HG03469 (cell line): Measurements from ENCODE around the gene F2.
"Not testable (repeated sequence)": the region's sequence is repeated elsewhere in the genome, so short reads cannot be mapped to it uniquely, and the experiment has no call there.

Experiments used
- ATAC-seq: cut with Tn5 transposase; IDR thresholded peaks from one replicate; pipeline ENCODE4 v1.9.1; 2021; ENCODE audit warnings: mild to moderate bottlenecking, moderate library complexity, moderate number of reproducible peaks; ENCODE audit not compliant: unreplicated experiment

F2 gene

DNA sequence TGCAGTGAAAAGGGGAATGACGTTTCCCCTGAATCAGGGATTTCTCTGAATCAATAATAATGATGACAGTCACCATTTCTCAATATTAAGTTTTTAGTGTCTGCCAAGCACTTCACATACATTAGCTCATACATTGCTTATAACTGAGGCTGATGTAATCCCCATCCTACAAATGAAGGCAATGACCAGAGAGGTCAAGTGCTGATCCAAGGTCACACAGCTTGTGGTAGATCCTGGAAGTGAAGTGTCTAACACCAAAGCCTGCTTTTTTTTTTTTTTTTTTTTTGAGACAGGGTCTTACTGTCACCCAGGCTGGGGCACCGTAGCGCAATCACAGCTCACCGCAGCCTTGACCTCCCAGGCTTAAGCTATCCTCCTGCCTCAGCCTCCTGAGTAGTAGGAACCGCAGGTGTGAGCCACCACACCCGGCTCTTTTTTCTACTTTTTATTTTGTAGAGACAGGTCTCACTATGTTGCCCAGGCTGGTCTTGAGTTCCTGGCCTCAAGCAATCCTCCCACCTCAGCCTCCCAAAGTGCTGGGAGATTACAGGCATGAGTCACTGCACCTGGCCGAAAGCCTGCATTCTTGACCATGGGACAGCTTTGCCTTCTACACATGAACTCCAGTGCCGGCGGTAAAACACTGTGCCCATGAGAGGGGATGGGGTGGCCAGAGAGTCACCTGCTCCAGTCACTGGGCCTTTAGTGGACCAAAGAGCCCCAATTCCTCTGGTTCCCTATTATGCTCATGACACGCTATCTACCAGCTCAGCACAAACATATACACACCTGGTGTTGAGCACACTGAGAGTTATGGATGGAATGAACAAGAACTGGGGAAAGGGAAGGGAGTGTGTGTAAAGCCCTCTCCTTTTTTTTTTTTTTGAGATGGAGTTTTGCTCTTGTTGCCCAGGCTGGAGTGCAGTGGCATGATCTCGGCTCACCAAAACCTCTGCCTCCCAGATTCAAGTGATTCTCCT is 36.0 kb upstream of the F2 start:
- no peak for ATAC-seq

DNA sequence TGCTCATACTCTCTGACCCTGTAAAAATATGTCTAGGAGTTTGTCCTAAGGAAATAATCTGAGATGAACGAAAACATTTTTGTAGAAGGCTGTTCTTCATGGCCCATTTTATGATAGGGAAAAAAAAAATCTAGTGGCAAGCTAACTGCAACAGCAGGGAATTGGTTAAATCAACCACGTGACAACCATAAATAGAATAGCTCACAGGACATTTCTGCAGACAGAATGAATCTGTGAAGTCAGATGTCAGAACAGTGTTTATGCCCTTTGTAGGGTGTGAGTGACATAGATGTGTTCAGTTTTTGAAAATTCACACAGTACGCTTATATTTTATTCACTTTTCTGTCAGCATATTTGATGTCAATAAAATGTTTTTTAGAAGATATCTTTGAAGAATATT is 34.6 kb upstream of the F2 start:
- ATAC-seq, result no peak

DNA sequence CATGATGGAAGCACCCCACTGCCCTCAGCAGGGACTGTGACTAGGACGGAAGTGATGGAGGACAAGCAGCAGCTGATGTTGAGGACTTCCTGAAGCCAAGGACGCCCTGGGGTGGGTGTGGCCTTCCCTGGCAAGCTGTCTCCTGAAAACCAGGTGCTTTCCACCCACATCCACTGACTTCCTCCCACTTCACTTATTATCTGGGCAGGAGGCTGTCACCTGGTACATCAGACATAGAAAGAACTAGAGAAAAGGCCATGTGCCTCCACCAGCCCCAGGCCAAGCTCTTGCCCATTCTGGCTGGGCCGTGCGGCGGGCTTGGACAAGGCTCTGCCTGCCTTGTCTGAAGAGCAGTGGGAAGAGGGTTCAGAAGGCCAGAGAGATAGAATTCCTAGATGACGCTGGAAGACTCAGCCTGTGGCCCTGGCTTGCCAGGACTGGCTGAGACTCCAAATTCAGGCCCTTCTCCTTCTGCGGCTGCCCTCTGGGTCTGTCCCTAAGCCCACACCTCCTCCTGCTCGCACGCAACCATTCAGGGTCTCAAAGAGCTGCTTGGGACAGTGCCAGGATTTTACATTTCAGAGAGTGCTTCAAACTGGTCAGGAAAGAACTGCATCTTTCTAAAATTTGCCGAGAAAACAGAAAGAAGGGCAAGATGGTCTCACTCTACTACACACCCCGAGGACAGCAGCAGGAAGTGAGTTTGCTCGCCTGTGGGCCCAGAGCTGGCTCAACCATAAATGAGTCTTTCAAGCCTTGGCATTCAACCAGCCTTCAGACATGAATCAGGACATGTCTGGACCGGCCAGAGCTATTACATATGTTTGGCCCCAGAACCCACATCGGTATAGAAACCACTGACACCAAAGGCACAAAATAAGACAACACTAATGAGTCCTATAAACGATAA is 31.9 kb upstream of the F2 start:
- no peak for ATAC-seq

DNA sequence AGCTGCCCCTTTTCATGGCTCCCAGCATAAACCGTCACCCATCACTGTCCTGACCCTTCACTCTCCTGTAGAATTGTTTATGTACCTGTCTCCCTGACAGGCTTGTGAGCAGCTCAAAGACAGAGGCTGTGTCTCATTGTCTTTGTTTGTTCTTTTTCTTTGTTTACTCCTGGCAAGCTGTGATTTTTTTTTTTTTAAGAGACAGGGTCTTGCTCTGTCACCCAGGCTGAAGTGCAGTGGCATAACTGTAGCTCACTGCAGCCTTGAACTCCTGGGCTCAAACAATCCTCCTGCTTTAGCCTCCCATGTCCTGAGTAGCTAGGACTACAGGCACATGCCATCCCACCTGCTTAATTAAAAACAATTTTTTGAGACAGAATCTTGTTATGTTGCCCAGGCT is 28.3 kb upstream of the F2 start:
- no peak for ATAC-seq

DNA sequence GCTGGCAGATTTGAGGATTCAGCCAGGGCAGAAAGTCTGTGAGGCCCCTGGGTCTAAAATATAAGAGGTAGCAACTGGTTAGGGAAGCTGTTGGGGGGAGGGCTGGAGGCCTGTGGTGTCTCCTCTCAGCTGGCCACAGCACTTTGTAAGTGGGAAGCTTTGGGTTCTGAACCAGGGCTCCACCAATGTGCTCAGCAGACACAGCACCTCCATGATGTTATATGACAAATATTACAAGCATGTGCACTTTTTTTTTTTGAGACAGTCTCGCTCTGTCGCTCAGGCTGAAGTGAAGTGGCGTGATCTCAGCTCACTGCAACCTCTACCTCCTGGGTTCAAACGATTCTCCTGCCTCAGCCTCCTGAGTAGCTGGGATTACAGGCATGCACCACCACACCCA is 26.6 kb upstream of the F2 start:
- ATAC-seq, result no peak

DNA sequence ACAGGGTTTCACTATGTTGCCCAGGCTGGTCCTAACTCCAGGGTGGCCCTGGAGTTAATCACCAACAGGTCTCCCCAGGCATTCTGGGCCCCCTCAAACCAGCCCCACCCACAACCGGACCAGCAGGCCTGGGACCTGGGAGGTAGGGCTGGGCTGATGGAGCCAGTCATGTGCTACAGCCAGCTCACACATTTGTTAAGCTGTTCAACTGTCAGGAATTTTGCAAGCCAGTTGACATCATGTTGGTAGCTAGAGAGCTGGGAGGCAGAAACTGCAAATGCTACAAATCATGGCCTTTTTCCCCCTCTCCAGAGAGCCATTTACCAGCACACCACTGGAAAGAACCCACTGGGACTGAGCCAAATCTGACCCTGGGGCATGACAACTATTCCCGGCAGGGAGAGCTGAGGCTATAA is 25.4 kb upstream of the F2 start:
- ATAC-seq, result no peak

DNA sequence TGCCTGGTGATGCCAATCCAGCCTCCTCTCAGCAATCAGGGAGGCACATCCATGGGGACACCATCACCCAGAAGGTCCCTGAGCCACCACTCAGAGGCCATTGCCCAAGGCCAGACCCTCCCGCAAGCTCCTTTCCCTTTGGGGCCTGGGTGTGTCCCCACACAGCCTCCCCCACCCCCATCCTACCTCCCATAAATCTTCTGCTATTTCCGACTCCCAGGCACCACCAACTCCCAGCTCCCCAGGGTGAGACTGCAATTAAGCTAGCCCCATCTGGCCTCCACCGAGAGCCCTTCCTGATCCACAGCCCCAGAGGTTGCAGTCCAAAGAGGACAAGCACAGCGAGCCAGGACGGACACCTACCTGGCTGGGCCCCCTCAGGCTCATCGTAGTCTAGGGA is 24.9 kb upstream of the F2 start:
- ATAC-seq, result no peak

DNA sequence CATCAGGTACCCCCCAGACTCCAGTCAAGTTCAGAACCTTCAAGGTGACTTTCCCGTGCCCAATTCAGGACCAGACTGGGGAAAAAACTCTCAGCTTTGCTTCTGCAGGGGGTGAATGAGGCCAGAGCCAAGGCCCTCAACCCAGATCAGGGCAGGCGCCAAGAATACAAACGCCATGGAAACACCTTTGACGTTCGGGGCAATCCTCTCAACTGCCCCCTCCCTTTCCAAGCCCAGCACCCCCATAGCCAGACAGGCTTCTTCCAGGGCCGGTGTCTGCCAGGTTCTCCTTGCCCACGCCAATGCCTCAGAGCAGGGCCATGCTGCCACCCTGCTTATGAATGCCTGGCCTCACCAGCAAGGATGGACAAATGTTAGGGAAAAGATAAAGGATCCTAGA is 24.4 kb upstream of the F2 start:
- ATAC-seq, result no peak

DNA sequence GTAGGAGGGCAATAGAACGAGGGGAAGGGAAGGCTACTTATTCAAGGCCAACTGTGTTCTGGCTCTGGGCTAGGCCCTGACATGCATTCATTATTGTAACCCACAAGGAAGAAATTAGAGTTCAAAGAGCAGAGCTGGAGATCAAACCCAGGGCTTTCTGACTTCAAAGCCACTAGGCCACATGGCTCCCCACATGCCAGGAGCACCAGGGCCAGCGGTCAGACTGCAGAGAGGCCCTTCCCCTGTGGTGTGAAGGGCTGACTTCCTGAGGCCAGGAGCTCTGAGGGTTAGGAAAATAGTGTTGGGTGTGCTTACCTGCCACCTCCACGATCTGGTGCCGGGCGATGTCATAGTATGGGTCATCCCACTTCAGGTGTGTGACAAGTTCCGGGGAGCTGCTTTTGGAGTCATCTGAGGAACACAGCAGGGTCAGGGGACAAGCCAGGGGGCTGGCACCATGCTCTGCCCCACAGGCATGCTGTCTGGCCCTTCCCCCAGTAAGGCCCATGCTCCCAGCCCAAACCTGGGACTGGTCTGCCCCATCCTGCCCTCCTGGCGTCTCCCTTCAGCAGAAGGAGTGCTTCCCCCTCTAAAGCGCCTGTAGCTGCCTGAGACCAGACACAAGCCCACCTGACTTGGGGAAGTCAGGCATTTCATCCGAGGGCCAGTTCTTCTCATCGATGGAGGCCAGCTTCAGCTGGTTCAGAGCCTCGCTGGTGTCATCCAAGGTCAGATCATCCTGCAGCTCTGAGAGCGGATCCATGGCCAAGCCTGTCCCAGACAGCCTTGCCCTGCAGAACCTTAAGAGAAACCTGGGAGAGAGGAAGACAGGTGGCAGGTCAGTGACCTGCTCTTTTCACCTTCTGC is 23.4 kb upstream of the F2 start:
- no peak for ATAC-seq

DNA sequence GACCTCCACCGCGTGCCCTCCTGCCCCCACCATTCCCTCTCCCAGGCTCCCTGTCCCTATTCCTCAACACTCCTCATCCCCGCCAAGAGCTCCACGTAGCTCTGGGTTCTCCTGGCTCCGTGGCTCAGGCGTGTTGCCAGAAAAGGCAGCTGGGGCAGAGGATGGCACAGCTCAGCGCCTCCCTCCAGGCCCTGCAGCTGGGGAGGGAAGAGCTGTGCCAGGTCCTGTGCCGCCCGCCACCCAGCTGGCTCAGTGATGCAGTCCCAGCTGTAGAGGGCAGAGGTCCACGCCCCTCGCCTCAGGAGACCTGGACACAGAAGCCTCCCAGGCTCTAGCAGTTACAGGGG is 22.8 kb upstream of the F2 start:
- ATAC-seq, result no peak

DNA sequence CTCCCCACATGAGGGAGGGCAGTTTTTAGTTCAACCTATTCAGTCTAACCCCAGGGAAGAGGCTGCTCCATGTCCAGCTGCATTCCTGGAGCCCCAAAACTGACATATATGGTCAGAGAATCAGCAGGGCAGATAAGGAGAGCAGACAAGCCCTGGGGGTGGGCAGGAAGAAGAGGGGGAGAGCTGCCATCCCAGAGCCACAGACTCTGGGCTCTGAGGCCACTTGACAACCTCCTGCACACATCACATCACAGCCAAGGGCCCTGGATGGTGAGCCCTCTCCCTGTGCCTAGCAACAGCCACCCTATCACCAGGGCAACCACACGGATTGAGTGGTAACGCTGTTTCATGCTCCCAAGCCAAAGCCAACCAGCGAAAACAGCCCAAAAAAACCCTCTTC is 21.7 kb upstream of the F2 start:
- no peak for ATAC-seq

DNA sequence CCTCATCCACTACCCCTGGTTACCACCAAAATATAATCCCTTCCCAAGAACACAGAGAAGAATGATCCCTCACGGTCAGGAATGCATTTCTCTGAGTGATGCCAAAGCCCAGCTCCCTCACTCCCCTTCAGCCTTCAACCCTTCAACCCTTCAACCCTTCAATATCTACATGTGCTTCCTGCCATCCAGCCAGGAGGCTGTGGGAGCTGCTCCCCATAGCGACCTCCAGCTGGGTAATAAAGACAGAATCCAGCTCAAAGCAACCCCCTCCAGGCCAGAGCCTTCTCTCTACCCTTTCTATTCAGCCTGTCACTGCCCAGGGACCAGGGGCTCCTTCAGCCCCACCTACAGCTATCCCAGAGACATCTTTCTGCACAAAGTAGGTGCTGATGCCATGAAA is 21.3 kb upstream of the F2 start:
- ATAC-seq, result no peak

DNA sequence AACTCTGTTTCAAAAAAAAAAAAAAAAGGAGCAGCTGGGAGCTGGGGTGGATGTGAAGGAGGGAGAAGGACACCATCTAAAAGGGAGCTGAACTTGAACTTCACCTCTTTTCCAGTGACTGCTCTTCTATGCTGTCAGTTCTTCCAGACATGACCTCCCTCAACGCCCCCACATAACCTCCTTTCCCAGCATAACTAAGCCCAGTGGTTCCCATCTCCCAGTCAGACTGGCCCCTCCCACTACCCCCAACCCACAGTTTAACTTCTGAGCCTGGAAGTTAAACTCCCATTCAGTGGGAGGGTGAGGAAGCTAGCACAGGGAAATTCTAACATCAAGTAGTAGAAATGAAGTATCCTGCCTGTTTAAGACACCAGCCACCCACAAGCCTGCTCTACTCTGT is 20.4 kb upstream of the F2 start:
- no peak for ATAC-seq

DNA sequence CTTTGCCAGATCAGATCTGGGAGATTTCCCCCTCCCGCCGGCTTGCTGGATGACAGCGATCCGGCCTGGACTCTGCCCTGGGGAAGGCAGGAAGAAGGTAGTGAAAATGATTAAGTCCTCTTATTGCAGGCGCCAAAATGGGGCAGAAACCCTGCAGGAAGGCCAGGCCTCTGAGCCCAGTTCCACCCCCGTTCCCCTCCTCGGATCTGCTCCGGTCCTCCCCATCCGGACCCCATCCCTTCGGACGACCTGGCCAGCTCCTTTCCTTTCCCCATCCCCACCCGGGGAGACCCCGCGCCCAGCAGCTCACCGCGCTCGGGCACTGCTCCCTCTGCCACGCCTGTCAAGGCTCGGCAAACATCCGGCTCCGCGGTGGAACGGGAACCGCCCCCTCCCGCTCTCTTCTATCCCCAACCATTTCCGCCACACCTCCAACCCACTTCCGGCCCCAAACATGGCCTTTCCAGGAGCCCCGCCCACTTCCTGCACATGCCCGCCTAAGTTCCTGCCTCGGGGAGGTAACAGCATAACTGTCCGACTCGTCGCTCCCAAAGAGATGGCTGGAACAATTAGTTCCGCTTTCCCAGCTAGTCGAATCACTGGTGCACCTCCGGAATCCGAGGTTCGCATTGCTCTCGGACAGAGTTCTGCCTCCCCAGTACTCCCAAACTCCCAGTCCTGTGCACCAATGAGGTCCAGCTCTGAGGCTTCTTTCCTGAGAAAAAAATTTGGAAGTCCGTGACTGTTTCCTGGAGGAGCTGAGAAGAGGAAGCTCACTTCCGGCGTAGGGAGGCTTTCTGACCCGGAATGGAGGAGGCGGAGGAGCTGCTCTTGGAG is 18.6 kb upstream of the F2 start, which contains the start of the genes ARHGAP1 and ZNF408:
TSS of gene ARHGAP1 (minus strand) at position 379 of the 837 bp plus-strand sequence. CDS start 4,512 bp downstream, outside the sequence.
TSS of gene ZNF408 (plus strand) at position 791 of the 837 bp plus-strand sequence. CDS start at position 808, 17 bp downstream.
- ATAC-seq, result peak; percentile 72

DNA sequence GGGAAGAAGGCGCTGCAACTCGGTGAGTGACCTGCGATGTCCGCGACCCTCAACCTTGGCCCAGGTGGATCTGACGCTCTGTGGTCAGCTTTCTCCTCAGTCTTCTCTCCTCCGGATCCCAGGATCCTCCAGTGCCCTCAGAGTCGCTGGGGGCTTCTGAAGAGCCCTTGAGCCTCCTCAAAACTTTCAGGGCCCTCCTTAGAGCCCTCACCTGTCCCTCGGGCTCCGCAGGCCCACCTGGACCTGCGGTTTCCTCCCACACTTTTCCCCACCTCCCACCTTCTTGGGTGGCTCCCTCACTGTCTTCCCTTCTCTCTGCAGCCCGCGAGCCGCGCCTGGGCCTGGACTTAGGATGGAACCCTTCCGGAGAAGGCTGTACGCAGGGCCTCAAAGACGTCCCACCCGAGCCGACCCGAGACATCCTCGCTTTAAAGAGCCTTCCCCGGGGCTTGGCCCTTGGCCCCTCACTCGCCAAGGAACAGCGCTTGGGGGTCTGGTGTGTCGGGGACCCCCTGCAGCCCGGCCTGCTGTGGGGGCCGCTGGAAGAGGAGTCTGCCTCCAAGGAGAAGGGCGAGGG is 17.8 kb upstream of the F2 start:
- ATAC-seq, result peak; percentile 4

DNA sequence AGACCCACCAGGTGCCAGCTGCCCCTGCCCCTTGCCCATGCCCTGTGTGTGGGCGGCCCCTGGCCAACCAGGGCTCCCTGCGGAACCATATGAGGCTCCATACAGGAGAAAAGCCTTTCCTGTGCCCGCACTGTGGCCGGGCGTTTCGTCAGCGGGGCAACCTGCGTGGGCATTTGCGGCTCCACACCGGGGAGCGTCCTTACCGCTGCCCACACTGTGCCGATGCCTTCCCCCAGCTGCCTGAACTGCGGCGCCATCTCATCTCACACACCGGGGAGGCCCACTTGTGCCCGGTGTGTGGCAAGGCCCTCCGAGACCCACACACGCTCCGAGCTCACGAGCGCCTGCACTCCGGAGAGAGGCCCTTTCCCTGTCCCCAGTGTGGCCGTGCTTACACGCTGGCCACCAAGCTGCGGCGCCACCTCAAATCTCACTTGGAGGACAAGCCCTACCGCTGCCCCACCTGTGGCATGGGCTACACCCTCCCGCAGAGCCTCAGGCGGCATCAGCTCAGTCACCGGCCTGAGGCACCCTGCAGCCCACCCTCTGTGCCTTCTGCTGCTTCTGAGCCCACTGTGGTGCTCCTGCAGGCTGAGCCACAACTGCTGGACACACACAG is 13.8 kb upstream of the F2 start:
- no peak for ATAC-seq

DNA sequence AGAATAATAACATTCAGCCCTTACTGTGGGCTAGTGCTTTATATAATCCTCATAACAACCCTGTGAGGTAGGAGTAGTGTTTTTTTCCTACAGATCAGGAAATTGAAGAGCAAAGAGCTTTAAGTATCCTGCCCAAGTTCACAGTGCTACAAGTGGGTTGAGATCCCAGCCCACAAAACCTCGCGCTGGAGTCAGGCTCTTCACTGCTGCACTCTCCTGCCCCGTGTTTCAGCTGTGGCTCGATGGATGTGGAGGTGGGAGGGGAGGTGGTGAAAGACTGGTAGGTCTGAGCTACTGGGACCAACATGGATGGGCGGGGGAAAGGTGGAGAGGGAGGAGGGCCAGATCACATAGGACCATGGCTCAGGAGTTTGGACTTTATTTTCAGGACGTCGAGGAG is 12.1 kb upstream of the F2 start:
- no peak for ATAC-seq

DNA sequence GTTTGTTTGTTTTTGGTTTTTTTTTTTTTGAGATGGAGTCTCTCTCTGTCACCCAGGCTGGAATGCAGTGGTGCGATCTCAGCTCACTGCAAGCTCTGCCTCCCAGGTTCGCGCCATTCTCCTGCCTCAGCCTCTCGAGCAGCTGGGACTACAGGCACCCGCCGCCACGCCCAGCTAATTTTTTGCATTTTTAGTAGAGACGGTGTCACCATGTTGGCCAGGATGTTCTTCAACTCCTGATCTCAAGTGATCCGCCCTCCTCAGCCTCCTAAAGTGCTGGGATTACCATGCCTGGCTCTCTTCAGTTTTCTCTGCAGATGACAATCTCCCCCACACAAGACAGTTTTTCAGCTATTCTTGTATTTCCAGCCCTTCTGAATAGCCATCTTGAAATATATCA is 9.7 kb upstream of the F2 start:
- not testable (repeated sequence) for ATAC-seq

DNA sequence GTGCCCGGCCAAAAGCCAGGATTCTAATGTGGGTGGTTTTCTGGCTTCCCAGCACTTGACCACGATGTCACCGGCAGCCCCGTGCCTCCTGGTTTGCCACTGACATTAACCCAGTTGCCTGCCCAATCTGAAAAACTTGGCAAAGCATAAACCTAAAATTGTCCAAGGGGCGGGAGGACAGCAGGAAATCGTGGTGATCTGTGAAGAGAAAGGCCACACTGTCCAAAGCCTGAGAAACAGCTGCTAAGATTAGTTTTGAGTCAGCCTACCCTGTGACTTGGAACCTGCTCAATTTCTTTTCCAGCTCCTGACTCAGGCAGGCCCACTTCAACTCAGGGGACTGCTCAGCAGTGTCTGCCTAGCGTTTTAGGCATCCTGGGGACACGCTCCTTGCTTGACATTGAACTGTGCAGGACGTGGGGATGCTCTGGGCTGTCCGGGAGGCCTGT is 8.2 kb upstream of the F2 start:
- no peak for ATAC-seq
